ES-I3 (cell line): ENCODE measurements around the gene CHST15.
A peak's percentile ranks its signal among the peaks of the same experiment; 100 is the strongest.

Source experiments
- H3K36me3 ChIP-seq: 2 replicates; pipeline ENCODE4 v1.6.1; 2013; ENCODE audit warnings: mild to moderate bottlenecking, low read length, control low read depth, moderate library complexity; ENCODE audit not compliant: insufficient read depth
- H3K4me1 ChIP-seq: 2 replicates; pipeline ENCODE4 v1.6.1; 2013; ENCODE audit warnings: mild to moderate bottlenecking, control low read depth, low read length; ENCODE audit not compliant: insufficient read depth
- H3K9ac ChIP-seq: 2 replicates; pipeline ENCODE4 v1.6.1; 2013; ENCODE audit warnings: low read depth, mild to moderate bottlenecking, low read length, moderate library complexity
- H3K9me3 ChIP-seq: 2 replicates; pipeline ENCODE4 v1.6.1; 2013; ENCODE audit warnings: mild to moderate bottlenecking, low read length, moderate library complexity; ENCODE audit not compliant: control insufficient read depth, insufficient read depth

Gene CHST15

GRCh38 chr10:123996302-123996701, 97.1 kb downstream of the CHST15 start:
- no peaks in the 10 kb centered on the region for H3K36me3 ChIP-seq
- H3K9me3 ChIP-seq = no peaks in the 10 kb centered on the region
- H3K4me1 ChIP-seq = peaks cover 4% of the 10 kb centered on the region
- H3K9ac ChIP-seq = no peak overlapping the region

- Histone ChIP-seq H3K36me3 (no peaks in the 10 kb centered on the region), H3K9me3 (no peaks in the 10 kb centered on the region), H3K4me1 (peaks cover 4% of the 10 kb centered on the region), H3K9ac (peak overlapping the region; percentile 89)
These were observed 97.8 kb downstream of the CHST15 start for GRCh38 chr10:123995461-123996131.

- Histone ChIP-seq H3K9ac (peak overlapping the region; percentile 89), H3K36me3 (no peaks in the 10 kb centered on the region)
These were observed 98.3 kb downstream of the CHST15 start for GRCh38 chr10:123995082-123995460.

GRCh38 chr10:123994417-123995081, 98.8 kb downstream of the CHST15 start:
- no peaks in the 10 kb centered on the region for H3K9me3 ChIP-seq
- H3K9ac ChIP-seq = peak overlapping the region; percentile 89
- H3K36me3 ChIP-seq = no peaks in the 10 kb centered on the region
- peaks cover 4% of the 10 kb centered on the region for H3K4me1 ChIP-seq

More at GRCh38 chr10:123995082-123995460, 98.3 kb downstream of the CHST15 start:
- H3K4me1 ChIP-seq = peaks cover 4% of the 10 kb centered on the region
- no peaks in the 10 kb centered on the region for H3K9me3 ChIP-seq

GRCh38 chr10:123993534-123994416, 99.6 kb downstream of the CHST15 start:
- peak overlapping the region; percentile 34; the same call in 1 of the 2 replicates for H3K9ac ChIP-seq
- no peaks in the 10 kb centered on the region for H3K36me3 ChIP-seq
- no peaks in the 10 kb centered on the region for H3K9me3 ChIP-seq
- peaks cover 4% of the 10 kb centered on the region for H3K4me1 ChIP-seq

- peaks cover 4% of the 10 kb centered on the region for H3K4me1 ChIP-seq
- H3K9me3 ChIP-seq = no peaks in the 10 kb centered on the region
- H3K9ac ChIP-seq = no peak overlapping the region
- no peaks in the 10 kb centered on the region for H3K36me3 ChIP-seq
These were observed 101.5 kb downstream of the CHST15 start for GRCh38 chr10:123991611-123992570.

- no peak overlapping the region for H3K9ac ChIP-seq
- no peaks in the 10 kb centered on the region for H3K9me3 ChIP-seq
These were observed 102.5 kb downstream of the CHST15 start for GRCh38 chr10:123990889-123991288.

GRCh38 chr10:123988694-123989093, 104.7 kb downstream of the CHST15 start:
- no peaks in the 10 kb centered on the region for H3K4me1 ChIP-seq
- H3K9me3 ChIP-seq = no peaks in the 10 kb centered on the region
- H3K9ac ChIP-seq = no peak overlapping the region
- no peaks in the 10 kb centered on the region for H3K36me3 ChIP-seq

More at GRCh38 chr10:123990889-123991288, 102.5 kb downstream of the CHST15 start:
- H3K36me3 ChIP-seq = no peaks in the 10 kb centered on the region
- H3K4me1 ChIP-seq = no peaks in the 10 kb centered on the region

GRCh38 chr10:123986736-123987135, 106.7 kb downstream of the CHST15 start:
- Histone ChIP-seq H3K9ac (no peak overlapping the region), H3K9me3 (no peaks in the 10 kb centered on the region), H3K4me1 (no peaks in the 10 kb centered on the region), H3K36me3 (no peaks in the 10 kb centered on the region)

- no peak overlapping the region for H3K9ac ChIP-seq
- 0 out of 2 replicates have a peak, but pooled peaks cover 4% of the 10 kb centered on the region for H3K4me1 ChIP-seq
- no peaks in the 10 kb centered on the region for H3K36me3 ChIP-seq
- H3K9me3 ChIP-seq = no peaks in the 10 kb centered on the region
These were observed 119.0 kb downstream of the CHST15 start for GRCh38 chr10:123974406-123974805.

GRCh38 chr10:123972481-123973401, 120.7 kb downstream of the CHST15 start:
- H3K36me3 ChIP-seq = no peaks in the 10 kb centered on the region
- H3K9me3 ChIP-seq = no peaks in the 10 kb centered on the region
- peak overlapping the region; percentile 59; the same call in 1 of the 2 replicates for H3K9ac ChIP-seq
- 0 out of 2 replicates have a peak, but pooled peaks cover 4% of the 10 kb centered on the region for H3K4me1 ChIP-seq

- Histone ChIP-seq H3K4me1 (peaks cover 4% of the 10 kb centered on the region; the same call in 1 of the 2 replicates), H3K36me3 (no peaks in the 10 kb centered on the region), H3K9me3 (no peaks in the 10 kb centered on the region), H3K9ac (no peak overlapping the region)
These were observed 122.5 kb downstream of the CHST15 start for GRCh38 chr10:123970927-123971286.
